ENCODE data around the gene IGSF9B.

IGSF9B gene

GRCh38 chr11:133921026-133921425, 35.7 kb downstream of the IGSF9B start:
- H3K9me3 ChIP-seq (ENCODE audit: control insufficient read depth in 2 of 2, low read length in 2 of 2) = no peaks in the 10 kb centered on the region
- H3K4me1 ChIP-seq (ENCODE audit: control insufficient read depth in 2 of 2, insufficient read depth in 2 of 2, low read length in 2 of 2) = peaks cover 0 to 2% of the 10 kb centered on the region in 2 donors
- no peak overlapping the region for H3K4me3 ChIP-seq (ENCODE audit: low read length in 2 of 2)
- H3K27ac ChIP-seq (ENCODE audit: low read depth in 2 of 2, low read length in 2 of 2) = no peak overlapping the region
- H3K36me3 ChIP-seq (ENCODE audit: control insufficient read depth in 2 of 2, insufficient read depth in 2 of 2, low read length in 2 of 2) = no peaks in the 10 kb centered on the region
- peaks cover 2 to 7% of the 10 kb centered on the region in 2 donors for H3K27me3 ChIP-seq (ENCODE audit: control insufficient read depth in 2 of 2, insufficient read depth in 2 of 2, low read length in 2 of 2)
- H3K9ac ChIP-seq (ENCODE audit: low read depth in 1 of 2, low read length in 2 of 2) = no peak overlapping the region

- H3K27me3 ChIP-seq (ENCODE audit: control insufficient read depth in 2 of 2, insufficient read depth in 2 of 2, low read length in 2 of 2) = peaks cover 2 to 7% of the 10 kb centered on the region in 2 donors
- no peaks in the 10 kb centered on the region for H3K36me3 ChIP-seq (ENCODE audit: control insufficient read depth in 2 of 2, insufficient read depth in 2 of 2, low read length in 2 of 2)
- H3K9me3 ChIP-seq (ENCODE audit: control insufficient read depth in 2 of 2, low read length in 2 of 2) = no peaks in the 10 kb centered on the region
- H3K4me1 ChIP-seq (ENCODE audit: control insufficient read depth in 2 of 2, insufficient read depth in 2 of 2, low read length in 2 of 2) = peaks cover 0 to 2% of the 10 kb centered on the region in 2 donors
- no peak overlapping the region for H3K9ac ChIP-seq (ENCODE audit: low read depth in 1 of 2, low read length in 2 of 2)
- H3K27ac ChIP-seq (ENCODE audit: low read depth in 2 of 2, low read length in 2 of 2) = no peak overlapping the region
- H3K4me3 ChIP-seq (ENCODE audit: low read length in 2 of 2) = no peak overlapping the region
Observed at GRCh38 chr11:133920109-133920990, 36.4 kb downstream of the IGSF9B start.

GRCh38 chr11:133919330-133920108, 37.2 kb downstream of the IGSF9B start:
- H3K9ac ChIP-seq (ENCODE audit: low read depth in 1 of 2, low read length in 2 of 2) = no peak overlapping the region
- no peak overlapping the region for H3K27ac ChIP-seq (ENCODE audit: low read depth in 2 of 2, low read length in 2 of 2)
- H3K9me3 ChIP-seq (ENCODE audit: control insufficient read depth in 2 of 2, low read length in 2 of 2) = no peaks in the 10 kb centered on the region
- no peak overlapping the region for H3K4me3 ChIP-seq (ENCODE audit: low read length in 2 of 2)
- H3K4me1 ChIP-seq (ENCODE audit: control insufficient read depth in 2 of 2, insufficient read depth in 2 of 2, low read length in 2 of 2) = peaks cover 0 to 2% of the 10 kb centered on the region in 2 donors
- H3K36me3 ChIP-seq (ENCODE audit: control insufficient read depth in 2 of 2, insufficient read depth in 2 of 2, low read length in 2 of 2) = no peaks in the 10 kb centered on the region
- peaks cover 2 to 7% of the 10 kb centered on the region in 2 donors for H3K27me3 ChIP-seq (ENCODE audit: control insufficient read depth in 2 of 2, insufficient read depth in 2 of 2, low read length in 2 of 2)

GRCh38 chr11:133918608-133919260, 38.0 kb downstream of the IGSF9B start:
- H3K4me3 ChIP-seq (ENCODE audit: low read length in 2 of 2) = no peak overlapping the region
- H3K27ac ChIP-seq (ENCODE audit: low read depth in 2 of 2, low read length in 2 of 2) = no peak overlapping the region
- peaks cover 2 to 7% of the 10 kb centered on the region in 2 donors for H3K27me3 ChIP-seq (ENCODE audit: control insufficient read depth in 2 of 2, insufficient read depth in 2 of 2, low read length in 2 of 2)
- no peaks in the 10 kb centered on the region for H3K9me3 ChIP-seq (ENCODE audit: control insufficient read depth in 2 of 2, low read length in 2 of 2)
- H3K4me1 ChIP-seq (ENCODE audit: control insufficient read depth in 2 of 2, insufficient read depth in 2 of 2, low read length in 2 of 2) = peaks cover 0 to 2% of the 10 kb centered on the region in 2 donors
- no peak overlapping the region for H3K9ac ChIP-seq (ENCODE audit: low read depth in 1 of 2, low read length in 2 of 2)
- no peaks in the 10 kb centered on the region for H3K36me3 ChIP-seq (ENCODE audit: control insufficient read depth in 2 of 2, insufficient read depth in 2 of 2, low read length in 2 of 2)

GRCh38 chr11:133917921-133918607, 38.7 kb downstream of the IGSF9B start:
- no peaks in the 10 kb centered on the region for H3K36me3 ChIP-seq (ENCODE audit: control insufficient read depth in 2 of 2, insufficient read depth in 2 of 2, low read length in 2 of 2)
- H3K9ac ChIP-seq (ENCODE audit: low read depth in 1 of 2, low read length in 2 of 2) = no peak overlapping the region
- H3K4me1 ChIP-seq (ENCODE audit: control insufficient read depth in 2 of 2, insufficient read depth in 2 of 2, low read length in 2 of 2) = peaks cover 0 to 2% of the 10 kb centered on the region in 2 donors

GRCh38 chr11:133916784-133917440, 39.9 kb downstream of the IGSF9B start:
- H3K4me3 ChIP-seq (ENCODE audit: low read length in 2 of 2) = no peak overlapping the region
- no peaks in the 10 kb centered on the region for H3K9me3 ChIP-seq (ENCODE audit: control insufficient read depth in 2 of 2, low read length in 2 of 2)
- peaks cover 0 to 2% of the 10 kb centered on the region in 2 donors for H3K4me1 ChIP-seq (ENCODE audit: control insufficient read depth in 2 of 2, insufficient read depth in 2 of 2, low read length in 2 of 2)
- no peak overlapping the region for H3K27ac ChIP-seq (ENCODE audit: low read depth in 2 of 2, low read length in 2 of 2)
- H3K9ac ChIP-seq (ENCODE audit: low read depth in 1 of 2, low read length in 2 of 2) = no peak overlapping the region
- H3K36me3 ChIP-seq (ENCODE audit: control insufficient read depth in 2 of 2, insufficient read depth in 2 of 2, low read length in 2 of 2) = no peaks in the 10 kb centered on the region
- H3K27me3 ChIP-seq (ENCODE audit: control insufficient read depth in 2 of 2, insufficient read depth in 2 of 2, low read length in 2 of 2) = peaks cover 0 to 7% of the 10 kb centered on the region in 2 donors

More at GRCh38 chr11:133917921-133918607, 38.7 kb downstream of the IGSF9B start:
- H3K4me3 ChIP-seq (ENCODE audit: low read length in 2 of 2) = no peak overlapping the region
- peaks cover 2 to 7% of the 10 kb centered on the region in 2 donors for H3K27me3 ChIP-seq (ENCODE audit: control insufficient read depth in 2 of 2, insufficient read depth in 2 of 2, low read length in 2 of 2)
- H3K9me3 ChIP-seq (ENCODE audit: control insufficient read depth in 2 of 2, low read length in 2 of 2) = no peaks in the 10 kb centered on the region
- no peak overlapping the region for H3K27ac ChIP-seq (ENCODE audit: low read depth in 2 of 2, low read length in 2 of 2)

GRCh38 chr11:133913761-133914160, 43.0 kb downstream of the IGSF9B start:
- peaks cover 0 to 2% of the 10 kb centered on the region in 2 donors for H3K4me1 ChIP-seq (ENCODE audit: control insufficient read depth in 2 of 2, insufficient read depth in 2 of 2, low read length in 2 of 2)
- no peaks in the 10 kb centered on the region for H3K9me3 ChIP-seq (ENCODE audit: control insufficient read depth in 2 of 2, low read length in 2 of 2)
- no peak overlapping the region for H3K27ac ChIP-seq (ENCODE audit: low read depth in 2 of 2, low read length in 2 of 2)
- H3K9ac ChIP-seq (ENCODE audit: low read depth in 1 of 2, low read length in 2 of 2) = no peak overlapping the region
- H3K36me3 ChIP-seq (ENCODE audit: control insufficient read depth in 2 of 2, insufficient read depth in 2 of 2, low read length in 2 of 2) = no peaks in the 10 kb centered on the region
- H3K27me3 ChIP-seq (ENCODE audit: control insufficient read depth in 2 of 2, insufficient read depth in 2 of 2, low read length in 2 of 2) = peaks cover 0 to 3% of the 10 kb centered on the region in 2 donors
- no peak overlapping the region for H3K4me3 ChIP-seq (ENCODE audit: low read length in 2 of 2)

- no peaks in the 10 kb centered on the region for H3K9me3 ChIP-seq (ENCODE audit: control insufficient read depth in 2 of 2, low read length in 2 of 2)
- no peaks in the 10 kb centered on the region for H3K27me3 ChIP-seq (ENCODE audit: control insufficient read depth in 2 of 2, insufficient read depth in 2 of 2, low read length in 2 of 2)
- no peak overlapping the region for H3K9ac ChIP-seq (ENCODE audit: low read depth in 1 of 2, low read length in 2 of 2)
- no peaks in the 10 kb centered on the region for H3K4me1 ChIP-seq (ENCODE audit: control insufficient read depth in 2 of 2, insufficient read depth in 2 of 2, low read length in 2 of 2)
- no peaks in the 10 kb centered on the region for H3K36me3 ChIP-seq (ENCODE audit: control insufficient read depth in 2 of 2, insufficient read depth in 2 of 2, low read length in 2 of 2)
- H3K4me3 ChIP-seq (ENCODE audit: low read length in 2 of 2) = no peak overlapping the region
- no peak overlapping the region for H3K27ac ChIP-seq (ENCODE audit: low read depth in 2 of 2, low read length in 2 of 2)
Observed at GRCh38 chr11:133911171-133911570, 45.6 kb downstream of the IGSF9B start.

GRCh38 chr11:133910101-133910500, 46.7 kb downstream of the IGSF9B start:
- Histone ChIP-seq H3K27ac (ENCODE audit: low read depth in 2 of 2, low read length in 2 of 2) (no peak overlapping the region), H3K27me3 (ENCODE audit: control insufficient read depth in 2 of 2, insufficient read depth in 2 of 2, low read length in 2 of 2) (no peaks in the 10 kb centered on the region), H3K9ac (ENCODE audit: low read depth in 1 of 2, low read length in 2 of 2) (no peak overlapping the region), H3K4me1 (ENCODE audit: control insufficient read depth in 2 of 2, insufficient read depth in 2 of 2, low read length in 2 of 2) (no peaks in the 10 kb centered on the region), H3K4me3 (ENCODE audit: low read length in 2 of 2) (no peak overlapping the region), H3K9me3 (ENCODE audit: control insufficient read depth in 2 of 2, low read length in 2 of 2) (no peaks in the 10 kb centered on the region), H3K36me3 (ENCODE audit: control insufficient read depth in 2 of 2, insufficient read depth in 2 of 2, low read length in 2 of 2) (no peaks in the 10 kb centered on the region)

Data from mucosa of rectum (tissue), 2 donors.